ENCODE results near the gene ANKRD34B. TPM values are rescaled to one million over a fixed set of nuclear protein-coding genes. Genes with fewer than 3 reads are reported as not detected.

Gene ANKRD34B
- total RNA-seq, 3 donors from 2014 or later (not counting 1 experiment from before 2014, with no cell fraction given), result not detected

DNA sequence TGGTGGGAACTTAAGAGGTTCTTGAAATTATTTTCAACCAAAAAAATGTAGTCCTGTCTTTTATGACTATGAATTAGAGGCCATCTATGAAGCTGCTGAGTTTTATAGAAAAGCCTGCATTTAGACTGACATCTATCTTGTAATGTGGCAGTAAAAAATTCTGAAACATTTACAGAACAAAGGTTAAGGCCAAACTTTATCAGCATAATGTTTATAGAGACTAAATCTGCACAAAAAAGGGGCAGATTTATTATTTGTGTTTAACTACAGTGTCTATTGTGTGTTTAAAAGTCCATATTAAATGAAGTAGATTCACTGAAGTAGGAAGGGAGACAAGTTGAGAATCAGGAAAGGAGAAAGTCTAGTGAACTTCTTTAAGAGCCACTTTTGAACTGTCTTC, 37.3 kb upstream of the ANKRD34B start:
- ATAC-seq, result no peak
- no peaks in the 10 kb centered on the region for H3K27me3 Mint-ChIP-seq (ENCODE audit: low read depth in 2 of 2)
- Histone ChIP-seq H3K27ac (ENCODE audit: low read length) (no peak overlapping the region), H3K4me1 (ENCODE audit: control insufficient read depth, insufficient read depth, low read length) (no peaks in the 10 kb centered on the region), H3K9me3 (ENCODE audit: control insufficient read depth, insufficient read depth, low read length) (no peaks in the 10 kb centered on the region), H3K36me3 (ENCODE audit: control insufficient read depth, insufficient read depth, low read length) (no peaks in the 10 kb centered on the region), H3K4me3 (ENCODE audit: low read length) (no peak overlapping the region), H3K27me3 (ENCODE audit: control insufficient read depth, insufficient read depth, low read length) (no peaks in the 10 kb centered on the region)
- no peak for TF ChIP-seq CTCF (IDR thresholded peaks at IDR 0.05)
- no peak overlapping the region for H3K4me3 Mint-ChIP-seq
- no peak for DNase-seq
- H3K4me1 Mint-ChIP-seq, result no peaks in the 10 kb centered on the region
- no peak overlapping the region for H3K27ac Mint-ChIP-seq
- peaks cover 2 to 5% of the 10 kb centered on the region in 2 donors for H3K9me3 Mint-ChIP-seq
- intact Hi-C loops (cut with micrococcal nuclease), result no loop called here
- peaks cover 7% of the 10 kb centered on the region for H3K36me3 Mint-ChIP-seq

GRCh38 chr5:80600943-80601693, 31.0 kb upstream of the ANKRD34B start:
- TF ChIP-seq CTCF (IDR thresholded peaks at IDR 0.05), result no peak
- Mint-ChIP-seq H3K27me3 (ENCODE audit: low read depth in 2 of 2) (peaks cover 2 to 5% of the 10 kb centered on the region in 2 donors), H3K4me1 (no peaks in the 10 kb centered on the region)

DNA sequence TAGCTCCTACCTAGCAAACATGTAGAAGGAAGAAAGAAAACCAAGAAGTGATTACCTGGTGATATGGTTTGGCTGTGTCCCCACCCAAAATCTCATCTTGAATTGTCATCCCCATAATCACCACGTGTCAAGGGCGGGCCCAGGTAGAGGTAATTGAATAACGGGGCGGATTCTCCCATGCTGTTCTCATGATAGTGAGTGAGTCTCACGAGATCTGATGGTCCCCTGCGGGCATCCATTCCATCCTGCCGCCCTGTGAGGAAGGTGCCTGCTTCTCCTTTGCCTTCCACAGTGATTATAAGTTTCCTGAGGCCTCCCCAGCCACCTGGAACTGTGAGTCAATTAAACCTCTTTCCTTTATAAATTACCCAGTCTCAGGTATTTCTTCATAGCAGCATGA, 27.4 kb upstream of the ANKRD34B start:
- DNase-seq (no peak), ATAC-seq (no peak)
- H3K4me3 ChIP-seq (ENCODE audit: low read length), result no peak overlapping the region
- H3K36me3 ChIP-seq (ENCODE audit: control insufficient read depth, insufficient read depth, low read length), result no peaks in the 10 kb centered on the region
- H3K4me1 ChIP-seq (ENCODE audit: control insufficient read depth, insufficient read depth, low read length), result no peaks in the 10 kb centered on the region
- H3K27me3 Mint-ChIP-seq (ENCODE audit: low read depth in 2 of 2), result peaks cover 5 to 11% of the 10 kb centered on the region in 2 donors
- intact Hi-C loops (cut with micrococcal nuclease), result no loop called here
- no peaks in the 10 kb centered on the region for H3K4me1 Mint-ChIP-seq
- no peak overlapping the region for H3K27ac Mint-ChIP-seq
- WGBS (ENCODE audit: insufficient coverage), result 74% methylated on average over 7 of the region's 7 CpGs
- H3K27me3 ChIP-seq (ENCODE audit: control insufficient read depth, insufficient read depth, low read length), result no peaks in the 10 kb centered on the region
- no peak for TF ChIP-seq CTCF (IDR thresholded peaks at IDR 0.05)
- H3K4me3 Mint-ChIP-seq, result no peak overlapping the region
- H3K9me3 ChIP-seq (ENCODE audit: control insufficient read depth, insufficient read depth, low read length), result no peaks in the 10 kb centered on the region
- no peaks in the 10 kb centered on the region for H3K9me3 Mint-ChIP-seq
- H3K27ac ChIP-seq (ENCODE audit: low read length), result no peak overlapping the region
- H3K36me3 Mint-ChIP-seq, result no peaks in the 10 kb centered on the region

More at GRCh38 chr5:80600943-80601693, 31.0 kb upstream of the ANKRD34B start:
- no peak for ATAC-seq
- Mint-ChIP-seq H3K9me3 (no peaks in the 10 kb centered on the region), H3K27ac (peak overlapping the region in 1 of 2 donors; percentile 57), H3K4me3 (no peak overlapping the region), H3K36me3 (no peaks in the 10 kb centered on the region)
- intact Hi-C loops (cut with micrococcal nuclease), result no loop called here
- no peaks in the 10 kb centered on the region for H3K4me1 ChIP-seq (ENCODE audit: control insufficient read depth, insufficient read depth, low read length)
- no peaks in the 10 kb centered on the region for H3K9me3 ChIP-seq (ENCODE audit: control insufficient read depth, insufficient read depth, low read length)
- no peak overlapping the region for H3K4me3 ChIP-seq (ENCODE audit: low read length)
- H3K27me3 ChIP-seq (ENCODE audit: control insufficient read depth, insufficient read depth, low read length), result no peaks in the 10 kb centered on the region
- 100% methylated on average over 1 of the region's 2 CpGs for WGBS (ENCODE audit: insufficient coverage)
- H3K36me3 ChIP-seq (ENCODE audit: control insufficient read depth, insufficient read depth, low read length), result no peaks in the 10 kb centered on the region
- DNase-seq, result no peak
- no peak overlapping the region for H3K27ac ChIP-seq (ENCODE audit: low read length)

- intact Hi-C loops (cut with micrococcal nuclease), result no loop called here
- ATAC-seq (no peak), DNase-seq (no peak)
- Histone ChIP-seq H3K9me3 (ENCODE audit: control insufficient read depth, insufficient read depth, low read length) (no peaks in the 10 kb centered on the region), H3K27ac (ENCODE audit: low read length) (no peak overlapping the region), H3K4me3 (ENCODE audit: low read length) (no peak overlapping the region), H3K27me3 (ENCODE audit: control insufficient read depth, insufficient read depth, low read length) (no peaks in the 10 kb centered on the region), H3K4me1 (ENCODE audit: control insufficient read depth, insufficient read depth, low read length) (no peaks in the 10 kb centered on the region), H3K36me3 (ENCODE audit: control insufficient read depth, insufficient read depth, low read length) (no peaks in the 10 kb centered on the region)
- Mint-ChIP-seq H3K4me3 (no peak overlapping the region), H3K4me1 (no peaks in the 10 kb centered on the region), H3K27ac (no peak overlapping the region), H3K36me3 (no peaks in the 10 kb centered on the region), H3K27me3 (ENCODE audit: low read depth in 2 of 2) (peaks cover 6 to 17% of the 10 kb centered on the region in 2 donors), H3K9me3 (no peaks in the 10 kb centered on the region)
- TF ChIP-seq CTCF (IDR thresholded peaks at IDR 0.05), result no peak
- WGBS (ENCODE audit: insufficient coverage), result 100% methylated on average over 2 of the region's 2 CpGs
Measured at GRCh38 chr5:80594810-80595209, 24.7 kb upstream of the ANKRD34B start.
